ENCODE data around the gene TMEM50A. TPM values are rescaled to one million over a fixed set of nuclear protein-coding genes. Genes with fewer than 3 reads are reported as not detected.

TMEM50A gene
- total and polyA plus RNA-seq, 2 of the 13 experiments (the other 11 are each of a cell fraction or from before 2014, with no cell fraction given) = 51.2 to 61.2 TPM

DNA sequence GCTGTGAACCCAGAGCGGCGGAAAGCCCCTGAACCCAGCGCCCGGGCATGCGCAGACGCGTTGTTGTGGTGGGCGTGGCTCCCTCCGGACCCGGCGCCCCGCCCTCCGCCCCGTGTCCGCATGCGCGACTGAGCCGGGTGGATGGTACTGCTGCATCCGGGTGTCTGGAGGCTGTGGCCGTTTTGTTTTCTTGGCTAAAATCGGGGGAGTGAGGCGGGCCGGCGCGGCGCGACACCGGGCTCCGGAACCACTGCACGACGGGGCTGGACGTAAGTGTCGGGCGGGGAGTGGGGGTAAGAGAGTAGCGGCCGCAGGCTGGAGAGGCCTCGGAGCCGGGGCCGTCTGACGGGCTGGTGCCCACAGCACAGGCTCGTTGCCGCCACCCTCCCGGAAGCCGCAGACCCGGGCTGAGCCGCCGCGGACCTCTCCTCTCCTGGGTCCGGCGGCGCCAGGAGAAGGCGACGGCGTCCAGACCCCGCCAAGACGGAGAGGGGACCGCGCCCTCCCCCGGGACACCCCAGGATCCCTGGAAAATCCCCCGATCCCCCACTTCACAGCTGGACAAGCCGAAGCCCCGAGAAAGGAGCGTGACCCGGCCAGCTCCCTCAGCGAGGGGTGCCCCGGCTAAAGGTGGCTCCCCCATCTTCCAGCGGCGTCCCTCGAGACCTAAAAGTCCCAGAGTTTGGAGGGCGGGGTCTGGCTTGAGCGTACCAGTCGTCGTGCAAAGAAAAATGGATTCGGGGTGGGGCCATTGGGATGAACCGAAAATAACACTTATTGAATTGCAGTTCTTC is at the start of gene TMEM50A (continued):
- no peak for TF ChIP-seq ZBTB46 (CRISPR knock-in tag; IDR thresholded peaks at IDR 0.05; ENCODE audit: borderline replicate concordance)
- no peak for TF ChIP-seq KLF13 (CRISPR knock-in tag; IDR thresholded peaks at IDR 0.05)
- peak in 1 of 2 experiments; percentile 81; a peak in 2 of 4 replicates for TF ChIP-seq POLR2A (IDR thresholded peaks at IDR 0.05; ENCODE audit: insufficient read depth in 1 of 2, low read depth in 2 of 2, low read length in 2 of 2)
- TF ChIP-seq ELF3 (CRISPR knock-in tag; IDR thresholded peaks at IDR 0.05) = 0 out of 2 replicates have a peak, but pooled peaks have one; percentile 24
- peak; percentile 98 for TF ChIP-seq UBTF (CRISPR knock-in tag; IDR thresholded peaks at IDR 0.05)
- TF ChIP-seq RFX1 (IDR thresholded peaks at IDR 0.05) = no peak
- TF ChIP-seq ZNF496 (CRISPR knock-in tag; IDR thresholded peaks at IDR 0.05; ENCODE audit: insufficient replicate concordance) = no peak
- no peak for TF ChIP-seq ZNF841 (CRISPR knock-in tag; IDR thresholded peaks at IDR 0.05; ENCODE audit: borderline replicate concordance)
- peak; percentile 65 for TF ChIP-seq HDAC1 (CRISPR knock-in tag; IDR thresholded peaks at IDR 0.05)
- TF ChIP-seq SRSF1 (optimal IDR thresholded peaks at IDR 0.05; ENCODE audit: low read depth, low read length) = peak; percentile 31
- TF ChIP-seq JUN (CRISPR knock-in tag; IDR thresholded peaks at IDR 0.05) = no peak
- 0 out of 2 replicates have a peak, but pooled peaks have one; percentile 21 for TF ChIP-seq ZSCAN20 (CRISPR knock-in tag; IDR thresholded peaks at IDR 0.05; ENCODE audit: borderline replicate concordance)
- TF ChIP-seq ZBTB20 (CRISPR knock-in tag; IDR thresholded peaks at IDR 0.05; ENCODE audit: borderline replicate concordance, low read depth) = no peak
- no peak for TF ChIP-seq SMARCE1 (IDR thresholded peaks at IDR 0.05; ENCODE audit: borderline replicate concordance)
- TF ChIP-seq HOXA9 (CRISPR knock-in tag; IDR thresholded peaks at IDR 0.05; ENCODE audit: borderline replicate concordance) = no peak
- no peak for TF ChIP-seq ZNF784 (CRISPR knock-in tag; IDR thresholded peaks at IDR 0.05; ENCODE audit: borderline replicate concordance)
- TF ChIP-seq ZNF670 (CRISPR knock-in tag; IDR thresholded peaks at IDR 0.05; ENCODE audit: borderline replicate concordance) = no peak
- TF ChIP-seq PRMT3 (CRISPR knock-in tag; IDR thresholded peaks at IDR 0.05; ENCODE audit: borderline replicate concordance, low read depth) = no peak
- no peak for TF ChIP-seq SP5 (CRISPR knock-in tag; IDR thresholded peaks at IDR 0.05; ENCODE audit: borderline replicate concordance, low read depth)
- TF ChIP-seq DNMT1 (CRISPR knock-in tag; IDR thresholded peaks at IDR 0.05) = no peak
- TF ChIP-seq MED13 (CRISPR knock-in tag; IDR thresholded peaks at IDR 0.05) = no peak
- no peak; the same call in 1 of the 2 replicates for TF ChIP-seq SP2 (CRISPR knock-in tag; IDR thresholded peaks at IDR 0.05)
- TF ChIP-seq CBFB (CRISPR knock-in tag; IDR thresholded peaks at IDR 0.05) = 0 out of 2 replicates have a peak, but pooled peaks have one; percentile 55
- TF ChIP-seq ZKSCAN5 (CRISPR knock-in tag; IDR thresholded peaks at IDR 0.05) = no peak
- peak; percentile 66; the same call in 1 of the 2 replicates for TF ChIP-seq KDM2A (CRISPR knock-in tag; IDR thresholded peaks at IDR 0.05; ENCODE audit: borderline replicate concordance, low read depth)
